Hepatocyte (in vitro differentiated cells): ENCODE measurements around the gene BEND5.

Source experiments
- CTCF ChIP-seq: fragments of 200-600 bp; sonication (generic); IDR thresholded peaks from 2 replicates; pipeline ENCODE4 v1.5.1; 2016; ENCODE audit warnings: antibody characterized with exemption, mild to moderate bottlenecking; ENCODE audit not compliant: poor library complexity
- EZH2 ChIP-seq: fragments of 200-600 bp; sonication (generic); IDR thresholded peaks from 2 replicates; pipeline ENCODE4 v1.6.1; 2016; ENCODE audit warnings: antibody characterized with exemption, mild to moderate bottlenecking, borderline replicate concordance
- EZH2phosphoT487 ChIP-seq: fragments of 200-600 bp; sonication (generic); IDR thresholded peaks from one replicate; pipeline ENCODE4 v1.6.1; 2018; ENCODE audit warnings: antibody characterized with exemption, mild to moderate bottlenecking, low read depth, moderate library complexity; ENCODE audit not compliant: unreplicated experiment, severe bottlenecking

GRCh38 chr1:48683839-48684238 lies 92.9 kb downstream of the BEND5 start:
- TF ChIP-seq EZH2phosphoT487 (no peak), CTCF (no peak), EZH2 (no peak)
